Femur (tissue), 1 donor: Measurements from ENCODE around the gene TRIM66.
"Not testable (repeated sequence)": the region's sequence is repeated elsewhere in the genome, so short reads cannot be mapped to it uniquely, and the experiment has no call there.

Source experiments
- DNase-seq: peaks from one replicate; pipeline ENCODE4 v3.0.0-alpha.2; 2017

The TRIM66 gene

GRCh38 chr11:8690374-8691342 is 8.2 kb upstream of the TRIM66 start:
- no peak for DNase-seq

GRCh38 chr11:8689726-8690255 is 7.3 kb upstream of the TRIM66 start:
- no peak for DNase-seq

- DNase-seq = peak; percentile 98
Measured at GRCh38 chr11:8688414-8689362, 6.2 kb upstream of the TRIM66 start.

GRCh38 chr11:8686325-8686724 is 3.9 kb upstream of the TRIM66 start:
- no peak for DNase-seq

GRCh38 chr11:8685820-8686219 is 3.4 kb upstream of the TRIM66 start:
- DNase-seq = no peak

- no peak for DNase-seq
Measured at GRCh38 chr11:8685306-8685705, 2.8 kb upstream of the TRIM66 start.

GRCh38 chr11:8684600-8685290 is 2.3 kb upstream of the TRIM66 start:
- no peak for DNase-seq

- no peak for DNase-seq
Measured at GRCh38 chr11:8683115-8683807, 796 bp upstream of the TRIM66 start.

- no peak for DNase-seq
Measured at GRCh38 chr11:8681837-8682302, 595 bp downstream of the TRIM66 start.

GRCh38 chr11:8679006-8679405 is 3.5 kb downstream of the TRIM66 start:
- DNase-seq = no peak

- no peak for DNase-seq
Measured at GRCh38 chr11:8676458-8676857, 6.0 kb downstream of the TRIM66 start.

GRCh38 chr11:8674859-8675258 is 7.6 kb downstream of the TRIM66 start:
- DNase-seq = no peak

- DNase-seq = no peak
Measured at GRCh38 chr11:8672346-8672745, 10.1 kb downstream of the TRIM66 start.

- no peak for DNase-seq
Measured at GRCh38 chr11:8671651-8672062, 10.8 kb downstream of the TRIM66 start.

- DNase-seq = peak; percentile 84
Measured at GRCh38 chr11:8671193-8671612, 11.3 kb downstream of the TRIM66 start.

GRCh38 chr11:8670081-8670480 is 12.4 kb downstream of the TRIM66 start:
- DNase-seq = not testable (repeated sequence)

- no peak for DNase-seq
Measured at GRCh38 chr11:8665222-8665621, 17.2 kb downstream of the TRIM66 start.

- peak; percentile 41 for DNase-seq
Measured at GRCh38 chr11:8661001-8661795, 21.3 kb downstream of the TRIM66 start.

- peak; percentile 37 for DNase-seq
Measured at GRCh38 chr11:8658321-8659057, 24.0 kb downstream of the TRIM66 start.

GRCh38 chr11:8656291-8656690 is 26.2 kb downstream of the TRIM66 start:
- DNase-seq = no peak
